ENCODE measurements around the gene IMMP2L.

- TF ChIP-seq CTCF (IDR thresholded peaks at IDR 0.05) (no peak), POLR2A (IDR thresholded peaks at IDR 0.05) (no peak), EP300 (IDR thresholded peaks at IDR 0.05) (no peak)
These were observed 25.8 kb upstream of the IMMP2L start for GRCh38 chr7:111588065-111588433.
